Fibroblast of lung (primary cell): ENCODE results near the gene CRYBG2. TPM values are rescaled to one million over a fixed set of nuclear protein-coding genes. Genes with fewer than 3 reads are reported as not detected.
"Not testable (repeated sequence)": the region's sequence is repeated elsewhere in the genome, so short reads cannot be mapped to it uniquely, and the experiment has no call there.

Experiments
- DNase-seq, 2 donors: peaks; one replicate each; pipeline versions ENCODE4 v3.0.0 to v3.0.0-alpha.2; 2010; ENCODE audit warnings: low read depth in 2 of 2
- H2AFZ ChIP-seq: 2 replicates; pipeline ENCODE4 v1.5.1; 2012; ENCODE audit warnings: low read length, control low read depth, inconsistent platforms
- H3K27ac ChIP-seq: 2 replicates; pipeline ENCODE4 v1.5.1; 2011; ENCODE audit warnings: low read length, control low read depth; ENCODE audit not compliant: insufficient read depth
- H3K27me3 ChIP-seq: 2 replicates; pipeline ENCODE4 v1.5.1; 2011; ENCODE audit warnings: mild to moderate bottlenecking, low read length; ENCODE audit not compliant: control insufficient read depth, insufficient read depth
- H3K36me3 ChIP-seq: 2 replicates; pipeline ENCODE4 v1.5.1; 2011; ENCODE audit warnings: low read length; ENCODE audit not compliant: control insufficient read depth, insufficient read depth
- H3K4me1 ChIP-seq: 2 replicates; pipeline ENCODE4 v1.5.1; 2011; ENCODE audit warnings: low read length; ENCODE audit not compliant: control insufficient read depth, insufficient read depth; ENCODE audit errors: extremely low read depth
- H3K4me2 ChIP-seq: 2 replicates; pipeline ENCODE4 v1.5.1; 2011; ENCODE audit warnings: low read length, control low read depth; ENCODE audit not compliant: insufficient read depth; ENCODE audit errors: extremely low read depth
- H3K4me3 ChIP-seq, 4 experiments: fragments of 200-600 bp in 1 of 4; sonication (generic) in 1 of 4; replicated peaks in 1 of 4; 2 replicates each; pipeline ENCODE4 v1.5.1; 2011 to 2016; ENCODE audit warnings: low read length in 4 of 4, low read depth in 3 of 4, mild to moderate bottlenecking in 3 of 4, control low read depth in 2 of 4, inconsistent platforms in 1 of 4, mixed read lengths in 1 of 4; ENCODE audit not compliant: insufficient read depth in 1 of 4; ENCODE audit errors: control extremely low read depth in 1 of 4
- H3K79me2 ChIP-seq: 2 replicates; pipeline ENCODE4 v1.5.1; 2012; ENCODE audit warnings: mild to moderate bottlenecking, low read length, inconsistent platforms; ENCODE audit not compliant: control insufficient read depth, insufficient read depth
- H3K9ac ChIP-seq: 2 replicates; pipeline ENCODE4 v1.5.1; 2011; ENCODE audit warnings: mild to moderate bottlenecking, low read length, control low read depth; ENCODE audit not compliant: insufficient read depth
- H3K9me3 ChIP-seq: 2 replicates; pipeline ENCODE4 v1.5.1; 2012; ENCODE audit warnings: low read depth, low read length; ENCODE audit not compliant: control insufficient read depth, insufficient read depth
- H4K20me1 ChIP-seq: 2 replicates; pipeline ENCODE4 v1.5.1; 2011; ENCODE audit warnings: low read length; ENCODE audit not compliant: control insufficient read depth, insufficient read depth; ENCODE audit errors: extremely low read depth
- CTCF ChIP-seq, 2 donors: IDR thresholded peaks in 1 of 2; conservative IDR thresholded peaks in 1 of 2; 1 replicate in 1 of 2; 2 replicates in 1 of 2; pipeline ENCODE4 v1.5.1; 2011 to 2012; ENCODE audit warnings: low read length in 2 of 2, control low read depth in 1 of 2, inconsistent platforms in 1 of 2, low read depth in 1 of 2, mild to moderate bottlenecking in 1 of 2
- EZH2 ChIP-seq: IDR thresholded peaks from 2 replicates; pipeline ENCODE4 v1.5.1; 2012; ENCODE audit warnings: low read length, control low read depth, mild to moderate bottlenecking; ENCODE audit errors: missing control alignments
- polyA plus RNA-seq, 2 donors: library from polyadenylated mRNA; depleted of rRNA in 1 of 2; stranded (reverse) in 1 of 2; unstranded in 1 of 2; fragments of >200 nt; gene quantifications; 2 replicates each; pipeline ENCODE4 v1.2.1, GENCODE V29; 2011 to 2012; ENCODE audit warnings: missing spikeins in 1 of 2
- total RNA-seq: library from RNA; depleted of rRNA; stranded (reverse); fragments of >200 nt; gene quantifications from 2 replicates; pipeline ENCODE4 v1.2.1, GENCODE V29; 2014

Gene CRYBG2
- total and polyA plus RNA-seq, 2 donors (not counting 1 experiment from before 2014, with no cell fraction given): not detected

- H3K9me3 ChIP-seq: no peaks in the 10 kb centered on the region
- H3K4me2 ChIP-seq: no peak overlapping the region
- H3K27me3 ChIP-seq: no peaks in the 10 kb centered on the region
- H3K4me1 ChIP-seq: peaks cover 3% of the 10 kb centered on the region
- TF ChIP-seq EZH2: no peak
- TF ChIP-seq CTCF (conservative IDR thresholded peaks at IDR 0.05 in 1 of 2, IDR thresholded peaks at IDR 0.05 in 1 of 2; ENCODE audit: low read depth in 1 of 2, low read length in 2 of 2): no peak
- no peaks in the 10 kb centered on the region for H4K20me1 ChIP-seq
- H3K27ac ChIP-seq: no peak overlapping the region
- H3K4me3 ChIP-seq: no peak overlapping the region
- DNase-seq: no peak
- no peak overlapping the region for H3K9ac ChIP-seq
- H3K36me3 ChIP-seq: no peaks in the 10 kb centered on the region
- H3K79me2 ChIP-seq: no peaks in the 10 kb centered on the region
- no peak overlapping the region for H2AFZ ChIP-seq
Observed at GRCh38 chr1:26293911-26294463, 59.9 kb downstream of the CRYBG2 start.

DNA sequence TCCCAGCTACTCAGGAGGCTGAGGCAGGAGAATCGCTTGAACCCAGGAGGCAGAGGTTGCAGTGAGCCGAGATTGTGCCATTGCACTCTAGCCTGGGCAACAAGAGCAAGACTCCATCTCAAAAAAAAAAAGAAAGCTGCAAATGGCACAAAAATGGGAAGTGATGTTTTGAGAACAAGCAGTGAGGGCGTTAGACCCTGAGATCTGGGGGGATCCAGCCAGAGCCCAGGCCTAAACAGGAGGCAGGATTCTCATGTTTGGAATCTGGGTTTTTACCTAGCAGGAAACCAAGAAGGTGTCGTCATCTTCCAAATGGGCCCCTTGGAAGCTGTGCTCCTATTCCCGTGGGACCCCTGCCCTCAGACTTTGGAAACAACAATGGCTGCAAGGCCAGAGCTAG lies 61.2 kb downstream of the CRYBG2 start:
- not testable (repeated sequence) for H3K4me2 ChIP-seq, H3K9me3 ChIP-seq, H3K79me2 ChIP-seq, H3K4me3 ChIP-seq, H3K36me3 ChIP-seq, H4K20me1 ChIP-seq, H3K4me1 ChIP-seq, H3K27ac ChIP-seq, H3K9ac ChIP-seq, H2AFZ ChIP-seq, DNase-seq, H3K27me3 ChIP-seq

- Histone ChIP-seq H3K4me3 (no peak overlapping the region), H3K27ac (no peak overlapping the region), H4K20me1 (no peaks in the 10 kb centered on the region), H3K4me1 (peaks cover 9% of the 10 kb centered on the region), H3K36me3 (no peaks in the 10 kb centered on the region), H3K9me3 (no peaks in the 10 kb centered on the region), H3K4me2 (no peak overlapping the region), H3K27me3 (no peaks in the 10 kb centered on the region), H2AFZ (no peak overlapping the region), H3K9ac (no peak overlapping the region), H3K79me2 (no peaks in the 10 kb centered on the region)
- DNase-seq: no peak
- TF ChIP-seq EZH2 (no peak), CTCF (conservative IDR thresholded peaks at IDR 0.05 in 1 of 2, IDR thresholded peaks at IDR 0.05 in 1 of 2; ENCODE audit: low read depth in 1 of 2, low read length in 2 of 2) (no peak)
Observed at GRCh38 chr1:26291939-26292338, 62.0 kb downstream of the CRYBG2 start.
